Renal cortex interstitium (tissue), 11 donors: ENCODE results near the gene CHST3. TPM values are rescaled to one million over a fixed set of nuclear protein-coding genes. Genes with fewer than 3 reads are reported as not detected.
A peak's percentile ranks its signal among the peaks of the same experiment; 100 is the strongest.
"Not testable (repeated sequence)": the region's sequence is repeated elsewhere in the genome, so short reads cannot be mapped to it uniquely, and the experiment has no call there.

Source experiments
- DNase-seq, 11 donors: peaks; one replicate each; pipeline ENCODE4 v3.0.0-alpha.2; 2013; ENCODE audit warnings: low read depth in 9 of 11, low spot score in 4 of 11; ENCODE audit errors: extremely low read depth in 1 of 11
- polyA plus RNA-seq, 3 donors: library from polyadenylated mRNA; unstranded; fragments of 120-200 nt; gene quantifications; one replicate each; pipeline ENCODE4 v1.2.1, GENCODE V29; 2013; ENCODE audit not compliant: insufficient read length in 3 of 3

The CHST3 gene
- polyA plus RNA-seq, 3 donors: 14.1 to 19.4 (median 16.2) TPM

- DNase-seq: no peak
Measured at GRCh38 chr10:71939861-71940474, 24.2 kb upstream of the CHST3 start.

- DNase-seq: no peak
Measured at GRCh38 chr10:71940752-71941151, 23.4 kb upstream of the CHST3 start.

- no peak for DNase-seq
Measured at GRCh38 chr10:71941318-71941717, 22.9 kb upstream of the CHST3 start.

GRCh38 chr10:71945819-71946474, 18.2 kb upstream of the CHST3 start:
- DNase-seq: no peak

GRCh38 chr10:71946700-71947099, 17.5 kb upstream of the CHST3 start:
- no peak for DNase-seq

GRCh38 chr10:71948496-71949067, 15.6 kb upstream of the CHST3 start:
- DNase-seq: no peak

- DNase-seq: no peak
Measured at GRCh38 chr10:71950683-71951082, 13.5 kb upstream of the CHST3 start.

GRCh38 chr10:71952745-71953144, 11.4 kb upstream of the CHST3 start:
- no peak for DNase-seq

GRCh38 chr10:71957546-71958275, 6.5 kb upstream of the CHST3 start:
- DNase-seq: no peak

- DNase-seq: no peak
Measured at GRCh38 chr10:71959526-71959925, 4.7 kb upstream of the CHST3 start.

GRCh38 chr10:71961831-71962230, 2.4 kb upstream of the CHST3 start:
- no peak for DNase-seq

- no peak for DNase-seq
Measured at GRCh38 chr10:71962901-71963300, 1.3 kb upstream of the CHST3 start.

GRCh38 chr10:71963351-71964097, 671 bp upstream of the CHST3 start:
- no peak for DNase-seq

GRCh38 chr10:71964743-71965515, 734 bp downstream of the CHST3 start:
- peak in 2 of 11 donors; percentile 44 to 46 for DNase-seq

- DNase-seq: no peak
Measured at GRCh38 chr10:71965623-71966022, 1.4 kb downstream of the CHST3 start.

- DNase-seq: no peak
Measured at GRCh38 chr10:71966046-71967004, 2.1 kb downstream of the CHST3 start.

- not testable (repeated sequence) for DNase-seq
Measured at GRCh38 chr10:71967958-71968357, 3.8 kb downstream of the CHST3 start.
